ENCODE measurements around the gene HOXC5. TPM values are rescaled to one million over a fixed set of nuclear protein-coding genes. Genes with fewer than 3 reads are reported as not detected.

Gene HOXC5
- total RNA-seq, 2 experiments from 2014 or later = not detected

DNA sequence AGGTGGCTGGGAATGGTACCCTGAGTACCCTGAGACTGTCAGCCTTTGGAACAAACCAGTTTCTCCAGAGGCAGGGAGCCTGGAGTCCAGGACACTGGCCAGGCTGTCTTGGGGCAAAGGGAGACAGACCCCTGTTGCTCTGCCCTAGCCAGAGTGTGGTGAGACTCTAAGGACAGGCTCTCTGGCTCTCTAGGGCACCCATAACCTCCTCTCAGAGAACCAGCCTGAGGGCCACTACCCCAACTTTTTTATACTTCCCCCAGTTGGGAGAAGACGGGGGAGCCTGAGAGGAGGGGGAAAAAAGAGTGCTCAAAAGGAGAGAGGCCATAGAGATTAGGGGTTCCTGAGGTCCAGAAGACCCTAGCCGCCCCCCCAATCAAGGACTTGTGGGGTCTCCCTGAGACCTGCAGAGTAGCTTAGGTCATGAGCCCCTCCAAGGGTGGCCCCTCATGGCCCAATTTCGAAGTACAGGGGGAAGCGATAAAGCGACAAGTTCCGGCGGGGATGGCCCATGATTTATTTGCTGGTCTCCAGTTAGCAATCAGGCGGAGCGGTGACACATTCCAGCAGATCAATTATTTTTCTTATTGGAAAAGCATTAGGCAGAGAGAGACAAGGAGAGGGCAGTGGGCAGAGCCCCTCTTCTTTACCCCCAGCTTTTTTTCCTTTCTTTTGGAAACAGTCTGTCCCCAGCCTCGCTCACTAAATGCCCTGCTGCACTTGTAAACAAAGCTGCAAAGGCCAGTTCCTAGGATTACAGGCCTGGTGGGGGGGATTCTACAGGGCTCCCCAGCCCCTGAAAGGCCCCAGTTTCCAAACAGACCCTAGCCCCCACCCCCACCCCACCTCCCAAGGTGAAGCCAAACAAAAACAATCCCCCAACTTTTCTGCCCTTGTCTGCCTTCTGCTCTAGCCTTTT is 22.5 kb upstream of the HOXC5 start:
- CTCF ChIA-PET (ENCODE audit: unreplicated experiment) = no interaction called here
- Histone ChIP-seq H3K36me3 (ENCODE audit: insufficient read depth, low read length) (no peaks in the 10 kb centered on the region), H3K4me2 (ENCODE audit: low read length) (peak overlapping the region; percentile 27; the same call in 1 of the 2 replicates), H2AFZ (ENCODE audit: low read length) (peak overlapping the region; percentile 15; the same call in 1 of the 2 replicates), H3K9me2 (ENCODE audit: insufficient read depth, low read length) (no peaks in the 10 kb centered on the region), H3K27ac (ENCODE audit: low read depth, low read length, poor library complexity, severe bottlenecking) (no peak overlapping the region), H3K9me3 (ENCODE audit: low read length) (no peaks in the 10 kb centered on the region), H3K4me3 (ENCODE audit: low read depth, low read length, poor library complexity, severe bottlenecking) (no peak overlapping the region), H4K20me1 (ENCODE audit: insufficient read depth, low read length) (no peaks in the 10 kb centered on the region), H3K4me1 (ENCODE audit: insufficient read depth, low read length, poor library complexity, severe bottlenecking) (peaks cover 31% of the 10 kb centered on the region), H3K79me2 (ENCODE audit: insufficient read depth, low read depth, low read length) (no peaks in the 10 kb centered on the region)
- POLR2A ChIA-PET = no interaction called here
- no peak for TF ChIP-seq EZH2phosphoT487 (IDR thresholded peaks at IDR 0.05; ENCODE audit: borderline replicate concordance, low read depth, low read length)
- TF ChIP-seq, protein P1, sequence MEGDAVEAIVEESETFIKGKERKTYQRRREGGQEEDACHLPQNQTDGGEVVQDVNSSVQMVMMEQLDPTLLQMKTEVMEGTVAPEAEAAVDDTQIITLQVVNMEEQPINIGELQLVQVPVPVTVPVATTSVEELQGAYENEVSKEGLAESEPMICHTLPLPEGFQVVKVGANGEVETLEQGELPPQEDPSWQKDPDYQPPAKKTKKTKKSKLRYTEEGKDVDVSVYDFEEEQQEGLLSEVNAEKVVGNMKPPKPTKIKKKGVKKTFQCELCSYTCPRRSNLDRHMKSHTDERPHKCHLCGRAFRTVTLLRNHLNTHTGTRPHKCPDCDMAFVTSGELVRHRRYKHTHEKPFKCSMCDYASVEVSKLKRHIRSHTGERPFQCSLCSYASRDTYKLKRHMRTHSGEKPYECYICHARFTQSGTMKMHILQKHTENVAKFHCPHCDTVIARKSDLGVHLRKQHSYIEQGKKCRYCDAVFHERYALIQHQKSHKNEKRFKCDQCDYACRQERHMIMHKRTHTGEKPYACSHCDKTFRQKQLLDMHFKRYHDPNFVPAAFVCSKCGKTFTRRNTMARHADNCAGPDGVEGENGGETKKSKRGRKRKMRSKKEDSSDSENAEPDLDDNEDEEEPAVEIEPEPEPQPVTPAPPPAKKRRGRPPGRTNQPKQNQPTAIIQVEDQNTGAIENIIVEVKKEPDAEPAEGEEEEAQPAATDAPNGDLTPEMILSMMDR (conservative IDR thresholded peaks at IDR 0.05; ENCODE audit: low read length) = no peak
- no peak for DNase-seq (ENCODE audit: low spot score)
- no TSS peak for BruUV-seq (replicated peaks)
- intact Hi-C loops (cut with micrococcal nuclease; ENCODE audit: unreplicated experiment) = loop anchor here (10.0 kb wide), 1 partner anchor 344 kb away; no protein-coding TSS in a partner anchor

DNA sequence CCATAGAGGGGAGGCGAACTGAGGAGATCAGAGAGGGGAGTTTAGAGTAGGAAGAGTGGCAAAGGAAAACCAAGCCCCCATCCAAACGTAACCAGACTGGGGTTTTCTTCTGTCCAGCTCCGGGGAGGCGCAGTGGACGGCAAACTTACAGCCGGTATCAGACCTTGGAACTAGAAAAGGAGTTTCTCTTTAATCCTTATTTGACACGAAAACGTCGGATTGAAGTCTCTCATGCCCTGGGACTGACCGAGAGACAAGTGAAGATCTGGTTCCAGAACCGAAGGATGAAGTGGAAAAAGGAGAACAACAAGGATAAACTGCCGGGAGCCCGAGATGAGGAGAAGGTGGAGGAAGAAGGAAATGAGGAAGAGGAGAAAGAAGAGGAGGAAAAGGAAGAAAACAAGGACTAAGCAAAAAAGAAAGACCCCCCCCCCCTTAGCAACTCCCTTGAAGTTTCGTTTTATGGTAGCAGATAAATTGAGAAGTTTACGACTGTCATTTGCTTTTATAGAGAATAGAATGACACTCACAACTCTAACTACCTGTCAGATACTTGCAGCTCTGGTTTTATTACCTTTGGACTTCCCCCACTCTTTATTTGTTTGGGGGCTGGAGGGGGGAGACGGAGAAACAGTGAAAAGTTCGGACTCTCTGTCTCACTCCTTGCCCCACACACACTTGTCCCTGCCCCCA is 21.7 kb upstream of the HOXC5 start:
- peaks cover 24% of the 10 kb centered on the region for H3K4me1 ChIP-seq (ENCODE audit: insufficient read depth, low read length, poor library complexity, severe bottlenecking)
- POLR2A ChIA-PET = no interaction called here
- no peaks in the 10 kb centered on the region for H4K20me1 ChIP-seq (ENCODE audit: insufficient read depth, low read length)
- H3K4me3 ChIP-seq (ENCODE audit: low read depth, low read length, poor library complexity, severe bottlenecking) = peak overlapping the region; percentile 3
- no peaks in the 10 kb centered on the region for H3K9me3 ChIP-seq (ENCODE audit: low read length)
- no peak for TF ChIP-seq EZH2phosphoT487 (IDR thresholded peaks at IDR 0.05; ENCODE audit: borderline replicate concordance, low read depth, low read length)
- TF ChIP-seq, protein P1 (conservative IDR thresholded peaks at IDR 0.05; ENCODE audit: low read length) = no peak
- H3K36me3 ChIP-seq (ENCODE audit: insufficient read depth, low read length) = no peaks in the 10 kb centered on the region
- H3K27ac ChIP-seq (ENCODE audit: low read depth, low read length, poor library complexity, severe bottlenecking) = no peak overlapping the region
- peak overlapping the region; percentile 27 for H3K4me2 ChIP-seq (ENCODE audit: low read length)
- intact Hi-C loops (cut with micrococcal nuclease; ENCODE audit: unreplicated experiment) = loop anchor here (10.0 kb wide), 1 partner anchor 344 kb away; no protein-coding TSS in a partner anchor
- H3K79me2 ChIP-seq (ENCODE audit: insufficient read depth, low read depth, low read length) = no peaks in the 10 kb centered on the region
- no peaks in the 10 kb centered on the region for H3K9me2 ChIP-seq (ENCODE audit: insufficient read depth, low read length)
- DNase-seq (ENCODE audit: low spot score) = no peak
- H2AFZ ChIP-seq (ENCODE audit: low read length) = peak overlapping the region; percentile 15; the same call in 1 of the 2 replicates
- no TSS peak for BruUV-seq (replicated peaks)
- CTCF ChIA-PET (ENCODE audit: unreplicated experiment) = no interaction called here

All from OCI-LY7 (cell line).